ENCODE data around the gene S100A4.

The S100A4 gene

DNA sequence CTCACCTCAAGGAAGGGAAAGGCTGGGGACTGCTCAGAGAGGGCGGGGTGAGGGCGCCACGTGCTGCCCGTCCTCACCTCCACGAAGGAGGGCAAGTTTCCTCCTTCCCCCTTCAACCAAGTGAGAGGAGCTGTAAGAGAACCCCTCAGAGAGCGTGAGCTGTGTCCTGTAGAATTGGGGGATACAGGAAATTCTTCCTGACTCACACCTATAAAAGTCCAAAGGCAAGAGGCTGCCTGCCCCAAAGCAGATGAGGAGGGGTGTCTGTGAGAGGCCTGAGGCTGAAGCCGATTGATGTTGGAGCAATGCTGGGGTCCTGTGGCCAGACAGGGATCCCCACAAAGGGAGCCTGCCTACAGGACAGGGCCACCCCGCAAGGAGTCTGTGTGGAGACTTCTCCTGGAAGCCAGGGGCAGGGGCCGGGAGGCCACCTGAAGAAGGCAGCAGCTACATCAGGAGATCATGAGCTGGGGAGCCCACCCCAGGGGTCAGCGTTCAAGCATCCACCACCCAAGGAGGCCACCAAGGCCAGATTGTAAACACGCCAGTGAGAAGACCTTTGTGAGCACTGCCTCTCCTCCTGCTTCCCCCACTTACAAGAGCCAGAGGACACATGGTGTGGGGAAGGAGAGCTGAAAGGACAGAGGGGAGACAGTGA is 37.6 kb downstream of the S100A4 start:
- DNase-seq (ENCODE audit: low read depth in 2 of 2), result no peak

GRCh38 chr1:153506831-153507413 is 38.7 kb downstream of the S100A4 start:
- DNase-seq (ENCODE audit: low read depth in 2 of 2), result peak; percentile 42 to 53

GRCh38 chr1:153506386-153506785 is 39.2 kb downstream of the S100A4 start:
- DNase-seq (ENCODE audit: low read depth in 2 of 2), result no peak

DNA sequence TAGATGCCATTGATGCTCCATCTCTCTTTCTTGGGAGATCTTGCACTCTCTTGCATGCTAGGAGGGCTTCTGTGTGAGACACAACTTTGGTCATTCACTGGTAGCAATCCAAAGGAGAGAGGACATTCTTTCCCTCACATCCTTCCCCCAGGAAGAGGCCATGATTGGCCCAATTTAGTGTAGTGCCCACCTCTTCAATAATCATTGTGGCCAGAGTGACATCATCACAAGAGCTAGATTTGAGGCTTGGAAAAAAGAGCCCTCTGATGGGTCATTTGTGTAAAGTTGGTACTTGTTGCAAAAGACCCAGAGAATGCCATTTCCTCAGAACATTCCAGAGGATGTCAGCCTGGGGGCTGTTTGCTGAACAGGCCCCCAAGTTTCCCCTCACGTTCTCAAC is 40.0 kb downstream of the S100A4 start:
- DNase-seq (ENCODE audit: low read depth in 2 of 2), result no peak

DNA sequence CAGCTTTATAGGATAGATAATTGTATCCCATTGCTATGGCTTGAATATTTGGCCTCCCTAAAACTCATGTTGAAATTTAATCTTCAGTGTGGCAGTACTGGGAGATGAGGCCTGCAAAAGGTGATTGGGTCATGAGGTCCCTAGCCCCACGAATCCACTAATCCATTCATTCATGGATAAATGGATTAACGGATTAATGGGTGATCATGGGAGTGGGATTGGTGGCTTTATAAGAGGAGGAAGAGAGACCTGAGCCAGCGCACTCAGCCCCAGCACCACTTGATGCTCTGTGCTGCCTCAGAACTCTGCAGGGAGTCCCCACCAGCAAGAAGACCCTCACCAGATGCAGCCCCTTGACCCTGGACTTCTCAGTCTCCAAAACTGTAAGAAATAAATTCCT is 41.8 kb downstream of the S100A4 start:
- no peak for DNase-seq (ENCODE audit: low read depth in 2 of 2)

DNA sequence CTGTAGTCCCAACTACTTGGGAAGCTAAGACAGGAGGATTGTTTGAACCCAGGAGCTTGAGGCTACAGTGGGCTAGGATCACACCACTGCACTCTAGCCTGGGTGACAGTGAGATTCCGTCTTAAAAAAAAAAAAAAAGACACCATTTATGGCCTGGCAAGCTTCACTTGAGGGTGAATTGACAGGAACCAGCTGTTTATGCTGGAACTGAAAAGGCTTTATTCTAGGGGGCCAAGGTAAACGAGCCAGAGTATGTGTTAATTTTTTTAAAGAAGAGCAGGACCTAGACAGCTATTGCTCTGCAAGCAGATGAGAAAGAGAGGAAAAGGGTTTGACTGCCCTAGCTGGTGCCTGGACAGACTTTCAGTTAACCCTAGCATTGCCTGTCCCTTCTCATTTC is 46.9 kb downstream of the S100A4 start:
- DNase-seq (ENCODE audit: low read depth in 2 of 2), result no peak

GRCh38 chr1:153495536-153495935 is 50.1 kb downstream of the S100A4 start:
- DNase-seq (ENCODE audit: low read depth in 2 of 2), result no peak

DNA sequence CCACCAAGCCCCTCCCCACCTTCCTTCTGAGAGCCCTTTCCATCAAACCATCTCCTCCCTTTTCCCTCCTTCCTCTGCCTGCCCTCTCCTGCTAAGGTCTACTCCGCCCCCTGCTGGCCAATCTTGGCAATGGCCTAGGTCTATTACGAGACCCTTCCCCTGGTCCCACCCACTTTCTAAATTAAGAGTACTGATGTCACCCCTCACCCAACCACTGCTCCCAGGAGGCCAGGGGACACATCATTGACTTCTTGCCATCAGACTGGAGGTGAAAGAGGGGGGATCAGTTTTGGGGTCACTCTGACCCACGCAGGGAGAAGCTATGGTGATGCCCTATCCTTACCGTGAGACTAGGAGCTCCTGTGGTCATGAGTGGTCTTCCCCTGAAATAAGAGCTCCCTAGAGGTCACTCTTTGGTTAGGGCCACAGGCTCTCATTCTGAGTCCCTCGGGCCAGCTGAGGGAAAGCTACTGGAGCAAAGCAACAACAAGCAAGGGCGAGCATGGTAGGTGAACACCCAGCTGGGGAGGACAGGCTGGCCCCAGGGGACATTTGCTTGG is 50.5 kb downstream of the S100A4 start:
- no peak for DNase-seq (ENCODE audit: low read depth in 2 of 2)

All from fibroblast of skin of left quadriceps (primary cell).